H9 (cell line): Measurements from ENCODE around the gene E2F7. TPM values are rescaled to one million over a fixed set of nuclear protein-coding genes. Genes with fewer than 3 reads are reported as not detected.

Experiments
- DNase-seq: peaks from one replicate; pipeline ENCODE4 v3.0.0-alpha.2; 2017
- H2AFZ ChIP-seq: one replicate; pipeline ENCODE4 v1.6.1; 2013; ENCODE audit warnings: mild to moderate bottlenecking, low read length, control low read depth, moderate library complexity
- H2AK5ac ChIP-seq: 2 replicates; pipeline ENCODE4 v1.6.1; 2013; ENCODE audit warnings: low read length, control low read depth, mixed read lengths; ENCODE audit not compliant: insufficient read length
- H2BK120ac ChIP-seq: one replicate; pipeline ENCODE4 v1.6.1; 2013; ENCODE audit warnings: low read depth, mild to moderate bottlenecking, low read length, control low read depth, inconsistent platforms; ENCODE audit not compliant: poor library complexity, severe bottlenecking
- H2BK12ac ChIP-seq: 2 replicates; pipeline ENCODE4 v1.6.1; 2013; ENCODE audit warnings: low read length, control low read depth, mixed read lengths, low read depth; ENCODE audit not compliant: insufficient read length
- H2BK15ac ChIP-seq: 2 replicates; pipeline ENCODE4 v1.6.1; 2013; ENCODE audit warnings: low read depth, low read length, control low read depth
- H2BK20ac ChIP-seq: one replicate; pipeline ENCODE4 v1.6.1; 2013; ENCODE audit warnings: low read depth, mild to moderate bottlenecking, low read length, control low read depth, inconsistent platforms; ENCODE audit not compliant: poor library complexity, severe bottlenecking
- H2BK5ac ChIP-seq: 2 replicates; pipeline ENCODE4 v1.6.1; 2013; ENCODE audit warnings: low read length, control low read depth, mixed read lengths; ENCODE audit not compliant: insufficient read length
- H3K14ac ChIP-seq: 2 replicates; pipeline ENCODE4 v1.6.1; 2013; ENCODE audit warnings: low read length, control low read depth; ENCODE audit not compliant: insufficient read depth
- H3K18ac ChIP-seq: 2 replicates; pipeline ENCODE4 v1.6.1; 2013; ENCODE audit warnings: low read depth, mild to moderate bottlenecking, mixed read lengths, low read length, control low read depth; ENCODE audit not compliant: insufficient read length
- H3K23ac ChIP-seq: 2 replicates; pipeline ENCODE4 v1.6.1; 2013; ENCODE audit warnings: low read length, control low read depth, mixed read lengths, low read depth; ENCODE audit not compliant: insufficient read length
- H3K23me2 ChIP-seq: 2 replicates; pipeline ENCODE4 v1.6.1; 2013; ENCODE audit warnings: low read depth, mild to moderate bottlenecking, mixed read lengths, low read length, control low read depth; ENCODE audit not compliant: insufficient read length, poor library complexity, severe bottlenecking
- H3K27ac ChIP-seq: 2 replicates; pipeline ENCODE4 v1.5.1; 2013; ENCODE audit warnings: low read length, control low read depth, mixed read lengths, low read depth; ENCODE audit not compliant: insufficient read length
- H3K27me3 ChIP-seq: 2 replicates; pipeline ENCODE4 v1.6.1; 2013; ENCODE audit warnings: low read length, control low read depth, inconsistent platforms; ENCODE audit not compliant: insufficient read depth
- H3K4ac ChIP-seq: 2 replicates; pipeline ENCODE4 v1.6.1; 2013; ENCODE audit warnings: low read depth, mild to moderate bottlenecking, control low read depth, inconsistent platforms, low read length, moderate library complexity
- H3K4me1 ChIP-seq: 2 replicates; pipeline ENCODE4 v1.6.1; 2013; ENCODE audit warnings: low read length, control low read depth, inconsistent platforms; ENCODE audit not compliant: insufficient read depth
- H3K4me2 ChIP-seq: 2 replicates; pipeline ENCODE4 v1.6.1; 2013; ENCODE audit warnings: low read length, control low read depth, mixed read lengths; ENCODE audit not compliant: insufficient read length, insufficient read depth
- H3K56ac ChIP-seq: 2 replicates; pipeline ENCODE4 v1.6.1; 2013; ENCODE audit warnings: low read depth, mild to moderate bottlenecking, mixed read lengths, low read length, control low read depth; ENCODE audit not compliant: insufficient read length
- H3K79me1 ChIP-seq: 2 replicates; pipeline ENCODE4 v1.6.1; 2013; ENCODE audit warnings: low read depth, mild to moderate bottlenecking, moderate library complexity, low read length, control low read depth, inconsistent platforms; ENCODE audit not compliant: insufficient read depth, poor library complexity, severe bottlenecking
- H3K79me2 ChIP-seq: 2 replicates; pipeline ENCODE4 v1.6.1; 2013; ENCODE audit warnings: low read length, control low read depth, inconsistent platforms; ENCODE audit not compliant: insufficient read depth
- H3K9ac ChIP-seq: 2 replicates; pipeline ENCODE4 v1.6.1; 2013; ENCODE audit warnings: low read length, control low read depth, mixed read lengths; ENCODE audit not compliant: insufficient read length; ENCODE audit errors: extremely low read depth
- H3K9me3 ChIP-seq: one replicate; pipeline ENCODE4 v1.6.1; 2013; ENCODE audit warnings: low read depth, low read length, inconsistent platforms; ENCODE audit not compliant: control insufficient read depth
- H3T11ph ChIP-seq: one replicate; pipeline ENCODE4 v1.6.1; 2013; ENCODE audit warnings: mild to moderate bottlenecking, low read length, control low read depth, inconsistent platforms
- H4K20me1 ChIP-seq: one replicate; pipeline ENCODE4 v1.6.1; 2013; ENCODE audit not compliant: control insufficient read depth, insufficient read length, insufficient read depth
- H4K5ac ChIP-seq: 2 replicates; pipeline ENCODE4 v1.6.1; 2013; ENCODE audit warnings: low read depth, mild to moderate bottlenecking, mixed read lengths, low read length, control low read depth; ENCODE audit not compliant: insufficient read length
- H4K8ac ChIP-seq: replicated peaks from 2 replicates; pipeline ENCODE4 v1.6.1; 2013; ENCODE audit warnings: low read length, control low read depth, mixed read lengths, low read depth; ENCODE audit not compliant: insufficient read length
- H4K91ac ChIP-seq: 2 replicates; pipeline ENCODE4 v1.6.1; 2013; ENCODE audit warnings: low read depth, mild to moderate bottlenecking, moderate library complexity, mixed read lengths, low read length, control low read depth; ENCODE audit not compliant: insufficient read length
- H3K27ac Mint-ChIP-seq, 3 experiments: 2 replicates in 2 of 3; 3 replicates in 1 of 3; pipeline ENCODE4 v1.8.0; 2020 to 2021; ENCODE audit warnings: mixed read lengths in 3 of 3, mild to moderate bottlenecking in 1 of 3, moderate library complexity in 1 of 3
- H3K27me3 Mint-ChIP-seq: 2 replicates; pipeline ENCODE4 v1.8.0; 2021; ENCODE audit warnings: low read depth, mild to moderate bottlenecking, moderate library complexity, mixed read lengths
- H3K36me3 Mint-ChIP-seq, 3 experiments: 2 replicates in 2 of 3; 3 replicates in 1 of 3; pipeline ENCODE4 v1.8.0; 2020 to 2021; ENCODE audit warnings: low read depth in 3 of 3, mixed read lengths in 3 of 3; ENCODE audit not compliant: insufficient read depth in 1 of 3
- H3K4me1 Mint-ChIP-seq, 2 experiments: 2 replicates each; pipeline ENCODE4 v1.8.0; 2020; ENCODE audit warnings: mixed read lengths in 2 of 2
- H3K4me3 Mint-ChIP-seq, 2 experiments: 2 replicates in 1 of 2; 3 replicates in 1 of 2; pipeline ENCODE4 v1.8.0; 2020 to 2021; ENCODE audit warnings: mild to moderate bottlenecking in 2 of 2, mixed read lengths in 2 of 2, moderate library complexity in 1 of 2
- H3K9me3 Mint-ChIP-seq, 2 experiments: 2 replicates in 1 of 2; 3 replicates in 1 of 2; pipeline ENCODE4 v1.8.0; 2020; ENCODE audit warnings: mild to moderate bottlenecking in 2 of 2, mixed read lengths in 2 of 2, moderate library complexity in 1 of 2
- WGBS: extraction: QIAGEN DNeasy Blood & Tissue Kit; methylation state at CpG from one replicate; pipeline ENCODE4 v1.1.7; 2013; ENCODE audit warnings: missing lambda C conversion rate, low lambda C conversion rate, mixed read lengths; ENCODE audit not compliant: insufficient read length; ENCODE audit errors: extremely low coverage; 5-methylcytosine and 5-hydroxymethylcytosine counted together
- total RNA-seq: library from RNA; stranded (reverse); gene quantifications from 2 replicates; pipeline ENCODE4 v1.2.1, GENCODE V29; 2021
- TF ChIP-seq, protein P1 (sequence below): fragments of 200-600 bp; sonication (generic); conservative IDR thresholded peaks from 3 replicates; pipeline ENCODE4 v1.8.0; 2021; ENCODE audit warnings: antibody characterized with exemption, mild to moderate bottlenecking

E2F7 gene
- total RNA-seq, 1 experiment from 2014 or later = 24.5 TPM

DNA sequence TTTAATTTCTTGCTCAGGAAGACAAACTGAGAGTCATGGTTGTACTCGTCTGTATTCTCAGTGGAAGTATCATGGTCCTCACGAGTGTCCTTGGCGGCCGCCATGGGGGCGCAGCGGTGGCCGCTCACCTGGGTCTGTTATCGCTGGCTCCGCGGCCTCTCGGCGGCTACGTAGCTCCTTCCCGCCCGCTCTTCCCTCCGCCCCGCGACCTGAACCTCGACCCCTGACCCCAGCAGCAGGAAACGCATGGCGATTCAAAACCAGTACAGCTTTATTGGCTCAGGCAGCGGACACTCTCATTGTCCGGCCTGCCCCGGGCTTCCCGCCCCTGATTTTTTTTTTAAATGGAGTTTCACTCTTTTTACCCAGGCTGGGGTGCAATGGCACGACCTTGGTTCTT, 80.8 kb downstream of the E2F7 start:
- no peak overlapping the region for H3K23ac ChIP-seq
- Mint-ChIP-seq H3K27ac (no peak overlapping the region; a peak in 1 of 7 replicates), H3K4me3 (no peak overlapping the region), H3K4me1 (no peaks in the 10 kb centered on the region), H3K36me3 (peaks cover 4 to 23% (median 8%) of the 10 kb centered on the region in 3 experiments), H3K27me3 (no peaks in the 10 kb centered on the region), H3K9me3 (peaks cover 24 to 29% of the 10 kb centered on the region in 2 experiments)
- H2BK12ac ChIP-seq = no peak overlapping the region
- H3K4ac ChIP-seq = no peak overlapping the region
- H3K4me1 ChIP-seq = no peaks in the 10 kb centered on the region
- H4K5ac ChIP-seq = no peak overlapping the region
- H2AK5ac ChIP-seq = no peak overlapping the region
- no peak overlapping the region for H2BK20ac ChIP-seq
- DNase-seq = no peak
- H3T11ph ChIP-seq = no peak overlapping the region
- H3K27ac ChIP-seq = no peak overlapping the region
- H3K23me2 ChIP-seq = no peaks in the 10 kb centered on the region
- H3K14ac ChIP-seq = no peak overlapping the region
- H3K79me1 ChIP-seq = no peaks in the 10 kb centered on the region
- H3K9me3 ChIP-seq = no peaks in the 10 kb centered on the region
- TF ChIP-seq, protein P1, sequence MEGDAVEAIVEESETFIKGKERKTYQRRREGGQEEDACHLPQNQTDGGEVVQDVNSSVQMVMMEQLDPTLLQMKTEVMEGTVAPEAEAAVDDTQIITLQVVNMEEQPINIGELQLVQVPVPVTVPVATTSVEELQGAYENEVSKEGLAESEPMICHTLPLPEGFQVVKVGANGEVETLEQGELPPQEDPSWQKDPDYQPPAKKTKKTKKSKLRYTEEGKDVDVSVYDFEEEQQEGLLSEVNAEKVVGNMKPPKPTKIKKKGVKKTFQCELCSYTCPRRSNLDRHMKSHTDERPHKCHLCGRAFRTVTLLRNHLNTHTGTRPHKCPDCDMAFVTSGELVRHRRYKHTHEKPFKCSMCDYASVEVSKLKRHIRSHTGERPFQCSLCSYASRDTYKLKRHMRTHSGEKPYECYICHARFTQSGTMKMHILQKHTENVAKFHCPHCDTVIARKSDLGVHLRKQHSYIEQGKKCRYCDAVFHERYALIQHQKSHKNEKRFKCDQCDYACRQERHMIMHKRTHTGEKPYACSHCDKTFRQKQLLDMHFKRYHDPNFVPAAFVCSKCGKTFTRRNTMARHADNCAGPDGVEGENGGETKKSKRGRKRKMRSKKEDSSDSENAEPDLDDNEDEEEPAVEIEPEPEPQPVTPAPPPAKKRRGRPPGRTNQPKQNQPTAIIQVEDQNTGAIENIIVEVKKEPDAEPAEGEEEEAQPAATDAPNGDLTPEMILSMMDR = no peak
- WGBS = no CpG with 5 or more reads among the region's 26 CpGs
- no peaks in the 10 kb centered on the region for H3K27me3 ChIP-seq
- H3K79me2 ChIP-seq = no peaks in the 10 kb centered on the region
- no peak overlapping the region for H4K91ac ChIP-seq
- no peak overlapping the region for H3K4me2 ChIP-seq
- no peak overlapping the region for H4K8ac ChIP-seq
- no peak overlapping the region for H3K56ac ChIP-seq
- H2BK120ac ChIP-seq = no peak overlapping the region
- H2AFZ ChIP-seq = no peak overlapping the region
- no peak overlapping the region for H3K18ac ChIP-seq
- no peaks in the 10 kb centered on the region for H4K20me1 ChIP-seq
- no peak overlapping the region for H2BK5ac ChIP-seq
- no peak overlapping the region for H3K9ac ChIP-seq
- H2BK15ac ChIP-seq = no peak overlapping the region
